Body of pancreas (tissue), 4 donors: ENCODE measurements around the gene OR4C3.
"Not testable (repeated sequence)": the region's sequence is repeated elsewhere in the genome, so short reads cannot be mapped to it uniquely, and the experiment has no call there.

ENCODE experiments used
- CTCF ChIP-seq, 7 experiments: fragments of 450-650 bp in 4 of 7; fragments of 200-600 bp in 3 of 7; sonication (generic) in 3 of 7; IDR thresholded peaks; one replicate each; pipeline ENCODE4 v1.5.1; 2016 to 2019; ENCODE audit warnings: antibody characterized with exemption in 7 of 7
- POLR2A ChIP-seq, 3 donors: fragments of 450-650 bp; IDR thresholded peaks; one replicate each; pipeline ENCODE4 v1.6.1; 2016; ENCODE audit warnings: antibody characterized with exemption in 3 of 3, mild to moderate bottlenecking in 2 of 3

GRCh38 chr11:48361289-48361688 lies 36.6 kb downstream of the OR4C3 start:
- not testable (repeated sequence) for TF ChIP-seq CTCF, POLR2A (IDR thresholded peaks at IDR 0.05)
